ENCODE measurements around the gene ANKS1B.

The ANKS1B gene

DNA sequence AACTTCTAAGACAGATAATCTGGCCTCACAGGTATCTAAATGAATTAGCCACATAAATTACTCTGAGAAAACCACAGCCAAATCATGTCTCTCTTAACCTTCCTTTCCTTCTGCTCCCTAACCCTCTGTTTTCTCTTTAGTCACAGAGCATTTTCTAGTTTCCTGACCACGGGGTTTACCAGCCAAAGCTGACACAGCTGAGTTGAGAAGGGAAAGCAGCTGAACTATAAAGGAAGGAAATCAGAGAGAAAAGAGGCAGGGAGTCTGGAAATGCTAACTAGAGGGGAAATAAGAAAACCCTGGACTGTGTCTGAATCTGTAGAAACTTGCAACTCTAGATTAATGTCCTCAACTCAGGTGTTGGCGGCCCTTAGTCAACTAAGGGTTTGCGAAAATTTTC lies 24.4 kb downstream of the ANKS1B start:
- H3K4me1 ChIP-seq (ENCODE audit: control insufficient read depth, insufficient read depth, low read length), result no peaks in the 10 kb centered on the region
- H3K4me3 ChIP-seq (ENCODE audit: low read length in 2 of 2), result no peak overlapping the region
- peak overlapping the region in 1 of 2 donors; percentile 16 for H3K9ac ChIP-seq (ENCODE audit: low read length in 2 of 2)
- no peaks in the 10 kb centered on the region for H3K27me3 ChIP-seq (ENCODE audit: control insufficient read depth in 1 of 2, insufficient read depth in 2 of 2, low read length in 2 of 2)
- H3K27ac ChIP-seq (ENCODE audit: low read length), result no peak overlapping the region
- H3K9me3 ChIP-seq (ENCODE audit: control insufficient read depth in 2 of 2, low read length in 2 of 2), result no peaks in the 10 kb centered on the region
- H3K36me3 ChIP-seq (ENCODE audit: control insufficient read depth in 2 of 2, insufficient read depth in 2 of 2, low read length in 2 of 2), result no peaks in the 10 kb centered on the region

DNA sequence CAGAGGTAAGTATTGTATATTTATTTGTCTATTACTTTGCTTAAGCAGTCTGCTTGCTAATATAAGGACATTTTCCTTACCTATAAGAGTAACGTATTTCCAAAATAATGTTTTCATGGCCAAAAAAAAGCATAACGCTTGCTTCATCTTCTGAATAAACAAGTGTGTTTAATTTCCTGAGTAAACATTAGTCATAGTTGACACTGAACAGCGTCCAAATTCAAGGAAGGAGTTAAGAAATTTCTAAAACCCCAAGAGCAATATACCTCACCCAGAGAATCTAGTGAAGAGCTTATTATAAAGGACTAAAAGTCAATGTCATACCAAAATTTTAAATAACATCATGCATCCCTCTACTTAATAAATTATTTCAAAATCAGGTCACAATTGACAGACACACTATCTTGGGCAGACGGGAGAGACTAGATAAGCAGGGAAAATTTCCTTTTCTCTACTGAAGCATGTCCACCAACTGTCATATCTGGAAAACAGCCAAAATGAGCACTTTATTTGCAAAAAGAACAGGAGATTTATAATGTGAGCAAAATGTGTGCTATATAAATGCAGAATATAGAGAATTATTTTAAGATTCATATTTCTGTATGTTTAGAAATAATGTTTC lies 25.1 kb downstream of the ANKS1B start:
- Histone ChIP-seq H3K4me1 (ENCODE audit: control insufficient read depth, insufficient read depth, low read length) (no peaks in the 10 kb centered on the region), H3K9me3 (ENCODE audit: control insufficient read depth in 2 of 2, low read length in 2 of 2) (no peaks in the 10 kb centered on the region), H3K27me3 (ENCODE audit: control insufficient read depth in 1 of 2, insufficient read depth in 2 of 2, low read length in 2 of 2) (no peaks in the 10 kb centered on the region), H3K27ac (ENCODE audit: low read length) (no peak overlapping the region), H3K9ac (ENCODE audit: low read length in 2 of 2) (no peak overlapping the region), H3K4me3 (ENCODE audit: low read length in 2 of 2) (no peak overlapping the region), H3K36me3 (ENCODE audit: control insufficient read depth in 2 of 2, insufficient read depth in 2 of 2, low read length in 2 of 2) (no peaks in the 10 kb centered on the region)

DNA sequence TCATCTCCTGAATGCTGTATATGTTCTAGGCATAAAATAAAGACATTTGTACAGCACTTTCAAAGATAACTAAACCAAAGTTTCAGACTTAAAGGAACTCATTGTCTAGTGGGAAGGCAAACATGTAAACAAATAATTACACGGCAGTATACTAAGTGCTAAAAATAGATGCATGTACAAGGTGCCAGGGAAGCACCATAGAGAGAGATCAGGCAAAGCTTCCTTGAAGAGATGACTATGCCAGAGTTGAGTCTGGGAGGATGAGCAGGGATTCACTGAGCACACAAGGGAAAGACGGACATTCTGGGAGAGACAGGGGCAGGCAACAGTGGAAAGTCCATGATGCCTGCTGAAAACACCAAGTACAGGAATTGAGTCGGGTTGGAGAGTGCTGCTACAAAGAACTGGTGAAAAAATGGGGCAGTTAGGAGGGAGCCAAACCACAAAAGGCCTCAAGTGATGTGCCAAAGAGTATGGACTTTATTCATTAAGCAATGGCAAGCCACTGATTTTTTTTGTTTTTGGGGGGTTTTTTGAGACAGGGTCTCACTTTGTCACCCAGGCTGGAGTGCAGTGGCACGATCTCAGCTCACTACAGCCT lies 26.8 kb downstream of the ANKS1B start:
- Histone ChIP-seq H3K4me1 (ENCODE audit: control insufficient read depth, insufficient read depth, low read length) (no peaks in the 10 kb centered on the region), H3K36me3 (ENCODE audit: control insufficient read depth in 2 of 2, insufficient read depth in 2 of 2, low read length in 2 of 2) (no peaks in the 10 kb centered on the region), H3K27me3 (ENCODE audit: control insufficient read depth in 1 of 2, insufficient read depth in 2 of 2, low read length in 2 of 2) (no peaks in the 10 kb centered on the region), H3K4me3 (ENCODE audit: low read length in 2 of 2) (no peak overlapping the region), H3K27ac (ENCODE audit: low read length) (no peak overlapping the region), H3K9ac (ENCODE audit: low read length in 2 of 2) (no peak overlapping the region), H3K9me3 (ENCODE audit: control insufficient read depth in 2 of 2, low read length in 2 of 2) (no peaks in the 10 kb centered on the region)

DNA sequence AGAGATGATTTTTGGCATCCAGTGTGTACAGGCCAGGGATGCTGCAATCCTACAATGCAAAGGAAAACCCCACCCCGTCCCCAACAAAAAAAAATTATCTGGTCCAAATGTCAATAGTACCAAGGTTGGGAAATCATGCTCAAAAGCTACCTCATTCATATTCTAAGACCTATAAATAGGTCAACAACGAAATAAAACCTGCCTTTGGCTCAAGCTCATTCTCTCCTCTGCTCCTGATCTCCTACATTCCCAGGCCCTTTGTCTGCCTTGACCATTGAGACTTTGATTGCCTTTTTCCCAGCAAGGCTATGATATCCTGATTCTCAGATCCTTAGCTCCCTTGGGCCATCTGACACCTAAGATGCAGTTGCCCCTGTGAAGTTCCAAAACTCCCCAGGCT lies 30.0 kb downstream of the ANKS1B start:
- H3K9ac ChIP-seq (ENCODE audit: low read length in 2 of 2), result no peak overlapping the region
- H3K27ac ChIP-seq (ENCODE audit: low read length), result no peak overlapping the region
- H3K36me3 ChIP-seq (ENCODE audit: control insufficient read depth in 2 of 2, insufficient read depth in 2 of 2, low read length in 2 of 2), result no peaks in the 10 kb centered on the region
- no peaks in the 10 kb centered on the region for H3K27me3 ChIP-seq (ENCODE audit: control insufficient read depth in 1 of 2, insufficient read depth in 2 of 2, low read length in 2 of 2)
- H3K4me1 ChIP-seq (ENCODE audit: control insufficient read depth, insufficient read depth, low read length), result no peaks in the 10 kb centered on the region
- H3K9me3 ChIP-seq (ENCODE audit: control insufficient read depth in 2 of 2, low read length in 2 of 2), result peaks cover 0 to 2% of the 10 kb centered on the region in 2 donors
- no peak overlapping the region for H3K4me3 ChIP-seq (ENCODE audit: low read length in 2 of 2)

DNA sequence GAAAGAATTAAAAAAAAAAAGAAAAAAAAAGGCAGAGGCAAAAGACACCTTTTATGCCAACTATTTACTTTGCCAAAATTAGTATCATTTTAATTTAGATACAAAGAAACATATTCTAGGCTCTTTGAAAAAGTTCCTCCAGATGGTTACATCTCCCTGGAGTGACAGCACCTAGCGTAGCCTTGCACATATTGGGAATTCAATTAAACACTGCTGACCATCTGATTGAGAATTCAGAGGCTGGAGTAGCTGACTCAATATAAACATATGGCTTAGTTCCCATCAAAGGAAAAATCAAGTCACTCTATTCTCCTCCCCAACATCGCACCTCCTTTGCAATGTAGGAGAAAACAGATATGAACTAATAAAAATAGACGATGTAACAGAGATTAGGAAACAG lies 36.4 kb downstream of the ANKS1B start:
- no peak overlapping the region for H3K4me3 ChIP-seq (ENCODE audit: low read length in 2 of 2)
- no peak overlapping the region for H3K27ac ChIP-seq (ENCODE audit: low read length)
- no peaks in the 10 kb centered on the region for H3K4me1 ChIP-seq (ENCODE audit: control insufficient read depth, insufficient read depth, low read length)
- no peaks in the 10 kb centered on the region for H3K27me3 ChIP-seq (ENCODE audit: control insufficient read depth in 1 of 2, insufficient read depth in 2 of 2, low read length in 2 of 2)
- no peaks in the 10 kb centered on the region for H3K36me3 ChIP-seq (ENCODE audit: control insufficient read depth in 2 of 2, insufficient read depth in 2 of 2, low read length in 2 of 2)
- H3K9ac ChIP-seq (ENCODE audit: low read length in 2 of 2), result no peak overlapping the region
- peaks cover 0 to 2% of the 10 kb centered on the region in 2 donors for H3K9me3 ChIP-seq (ENCODE audit: control insufficient read depth in 2 of 2, low read length in 2 of 2)

DNA sequence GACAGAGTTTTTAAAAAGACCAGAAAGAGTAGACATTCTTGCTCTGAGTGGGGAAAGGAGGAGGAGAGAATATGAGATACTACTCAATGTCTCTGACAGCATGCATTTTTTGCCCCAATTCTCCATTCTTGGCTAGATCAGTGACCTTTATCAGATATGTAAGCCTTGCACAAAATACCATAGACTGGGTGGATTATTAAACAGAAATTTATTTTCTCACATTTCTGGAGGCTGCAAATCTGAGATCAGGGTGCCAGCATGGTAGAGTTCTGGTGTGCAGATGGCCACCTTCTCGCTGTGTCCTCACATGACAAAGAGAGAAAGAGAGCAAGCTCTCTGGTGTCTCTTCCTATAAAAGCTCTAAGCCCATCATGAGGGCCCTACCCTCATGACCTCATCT lies 38.6 kb downstream of the ANKS1B start:
- Histone ChIP-seq H3K4me1 (ENCODE audit: control insufficient read depth, insufficient read depth, low read length) (no peaks in the 10 kb centered on the region), H3K9ac (ENCODE audit: low read length in 2 of 2) (no peak overlapping the region), H3K4me3 (ENCODE audit: low read length in 2 of 2) (no peak overlapping the region), H3K27me3 (ENCODE audit: control insufficient read depth in 1 of 2, insufficient read depth in 2 of 2, low read length in 2 of 2) (no peaks in the 10 kb centered on the region), H3K27ac (ENCODE audit: low read length) (no peak overlapping the region), H3K36me3 (ENCODE audit: control insufficient read depth in 2 of 2, insufficient read depth in 2 of 2, low read length in 2 of 2) (no peaks in the 10 kb centered on the region), H3K9me3 (ENCODE audit: control insufficient read depth in 2 of 2, low read length in 2 of 2) (no peaks in the 10 kb centered on the region)

DNA sequence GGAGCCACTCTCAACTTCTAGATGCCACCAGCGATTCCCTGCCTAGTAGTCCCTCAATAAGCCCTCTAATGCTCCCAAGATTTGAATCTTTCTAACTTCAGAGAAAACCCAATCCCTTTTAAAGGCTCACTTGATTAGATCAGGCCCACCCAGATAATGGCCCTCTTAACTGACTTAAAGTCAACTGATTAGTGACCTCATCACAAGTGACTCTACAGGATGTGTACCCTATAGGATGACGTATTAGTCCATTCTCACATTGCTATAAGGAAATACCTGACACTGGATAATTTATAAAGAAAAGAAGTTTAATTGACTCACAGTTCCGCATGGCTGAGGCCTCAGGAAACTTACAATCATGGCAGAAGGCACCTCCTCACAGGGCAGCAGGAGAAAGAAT lies 49.1 kb downstream of the ANKS1B start:
- H3K27me3 ChIP-seq (ENCODE audit: control insufficient read depth in 1 of 2, insufficient read depth in 2 of 2, low read length in 2 of 2), result no peaks in the 10 kb centered on the region
- H3K9me3 ChIP-seq (ENCODE audit: control insufficient read depth in 2 of 2, low read length in 2 of 2), result no peaks in the 10 kb centered on the region
- H3K9ac ChIP-seq (ENCODE audit: low read length in 2 of 2), result no peak overlapping the region
- no peaks in the 10 kb centered on the region for H3K4me1 ChIP-seq (ENCODE audit: control insufficient read depth, insufficient read depth, low read length)
- no peak overlapping the region for H3K27ac ChIP-seq (ENCODE audit: low read length)
- H3K4me3 ChIP-seq (ENCODE audit: low read length in 2 of 2), result no peak overlapping the region
- H3K36me3 ChIP-seq (ENCODE audit: control insufficient read depth in 2 of 2, insufficient read depth in 2 of 2, low read length in 2 of 2), result no peaks in the 10 kb centered on the region

DNA sequence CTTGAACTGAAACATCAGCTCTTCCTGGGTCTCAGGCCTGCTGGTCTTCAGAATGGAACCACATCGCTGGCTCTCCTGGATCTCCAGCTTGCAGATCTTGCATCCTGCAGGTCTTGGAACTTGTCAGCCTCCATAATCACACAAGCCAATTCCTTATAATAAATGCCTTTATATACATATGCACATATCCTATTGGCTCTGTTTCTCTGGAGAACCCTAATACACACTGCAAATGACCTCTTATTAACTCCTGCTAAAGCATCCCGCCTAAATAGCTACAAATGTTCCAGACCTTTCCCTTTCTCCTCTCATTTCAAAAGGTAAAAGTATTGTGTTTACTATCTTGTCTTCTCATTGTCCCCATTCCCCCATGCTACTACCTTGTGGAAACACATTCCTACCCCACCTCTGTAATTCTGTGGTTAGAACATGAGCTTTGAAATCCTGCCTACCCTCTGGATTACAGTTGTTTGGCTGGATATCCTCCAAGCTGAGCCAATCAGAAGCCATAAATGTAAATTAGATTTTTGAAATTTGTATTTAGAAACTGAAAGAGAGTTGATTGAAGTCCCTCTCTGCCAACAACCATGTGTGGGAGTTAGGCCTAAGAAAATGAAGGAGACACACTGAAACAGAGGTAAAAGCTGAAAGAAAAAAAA lies 58.1 kb downstream of the ANKS1B start:
- H3K9ac ChIP-seq (ENCODE audit: low read length in 2 of 2), result no peak overlapping the region
- no peaks in the 10 kb centered on the region for H3K27me3 ChIP-seq (ENCODE audit: control insufficient read depth in 1 of 2, insufficient read depth in 2 of 2, low read length in 2 of 2)
- H3K4me3 ChIP-seq (ENCODE audit: low read length in 2 of 2), result no peak overlapping the region
- H3K4me1 ChIP-seq (ENCODE audit: control insufficient read depth, insufficient read depth, low read length), result no peaks in the 10 kb centered on the region
- no peak overlapping the region for H3K27ac ChIP-seq (ENCODE audit: low read length)
- H3K36me3 ChIP-seq (ENCODE audit: control insufficient read depth in 2 of 2, insufficient read depth in 2 of 2, low read length in 2 of 2), result no peaks in the 10 kb centered on the region
- H3K9me3 ChIP-seq (ENCODE audit: control insufficient read depth in 2 of 2, low read length in 2 of 2), result no peaks in the 10 kb centered on the region

DNA sequence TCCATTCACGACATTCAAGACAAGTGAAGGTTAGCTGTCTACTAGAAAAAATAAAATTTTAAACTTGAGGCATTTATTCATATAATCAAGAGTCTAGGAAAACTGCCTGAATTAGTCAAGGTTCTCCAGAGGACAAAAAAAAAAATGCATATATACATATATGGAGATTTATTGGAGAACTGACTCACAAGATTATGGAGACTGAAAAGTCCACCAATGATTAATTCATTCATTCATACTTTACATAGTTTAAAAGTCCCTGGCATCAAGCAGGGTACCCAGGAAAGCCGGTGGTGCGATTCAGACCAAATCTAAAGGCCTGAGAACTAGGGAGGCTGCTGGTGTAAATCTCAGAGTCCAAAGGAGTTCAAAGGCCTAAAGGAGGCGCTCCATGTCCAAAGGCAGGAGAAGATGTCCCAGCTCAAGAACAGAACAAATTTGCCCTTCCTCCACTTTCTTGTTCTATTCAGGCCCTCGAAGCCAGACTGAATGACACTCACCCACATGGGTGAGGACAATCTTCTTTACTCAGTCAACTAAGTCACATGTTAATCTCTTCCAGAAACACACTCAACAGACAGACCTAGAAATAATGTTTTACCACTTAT lies 64.3 kb downstream of the ANKS1B start:
- H3K9me3 ChIP-seq (ENCODE audit: control insufficient read depth in 2 of 2, low read length in 2 of 2), result no peaks in the 10 kb centered on the region
- H3K27me3 ChIP-seq (ENCODE audit: control insufficient read depth in 1 of 2, insufficient read depth in 2 of 2, low read length in 2 of 2), result no peaks in the 10 kb centered on the region
- H3K27ac ChIP-seq (ENCODE audit: low read length), result no peak overlapping the region
- H3K9ac ChIP-seq (ENCODE audit: low read length in 2 of 2), result no peak overlapping the region
- no peak overlapping the region for H3K4me3 ChIP-seq (ENCODE audit: low read length in 2 of 2)
- no peaks in the 10 kb centered on the region for H3K4me1 ChIP-seq (ENCODE audit: control insufficient read depth, insufficient read depth, low read length)
- no peaks in the 10 kb centered on the region for H3K36me3 ChIP-seq (ENCODE audit: control insufficient read depth in 2 of 2, insufficient read depth in 2 of 2, low read length in 2 of 2)

DNA sequence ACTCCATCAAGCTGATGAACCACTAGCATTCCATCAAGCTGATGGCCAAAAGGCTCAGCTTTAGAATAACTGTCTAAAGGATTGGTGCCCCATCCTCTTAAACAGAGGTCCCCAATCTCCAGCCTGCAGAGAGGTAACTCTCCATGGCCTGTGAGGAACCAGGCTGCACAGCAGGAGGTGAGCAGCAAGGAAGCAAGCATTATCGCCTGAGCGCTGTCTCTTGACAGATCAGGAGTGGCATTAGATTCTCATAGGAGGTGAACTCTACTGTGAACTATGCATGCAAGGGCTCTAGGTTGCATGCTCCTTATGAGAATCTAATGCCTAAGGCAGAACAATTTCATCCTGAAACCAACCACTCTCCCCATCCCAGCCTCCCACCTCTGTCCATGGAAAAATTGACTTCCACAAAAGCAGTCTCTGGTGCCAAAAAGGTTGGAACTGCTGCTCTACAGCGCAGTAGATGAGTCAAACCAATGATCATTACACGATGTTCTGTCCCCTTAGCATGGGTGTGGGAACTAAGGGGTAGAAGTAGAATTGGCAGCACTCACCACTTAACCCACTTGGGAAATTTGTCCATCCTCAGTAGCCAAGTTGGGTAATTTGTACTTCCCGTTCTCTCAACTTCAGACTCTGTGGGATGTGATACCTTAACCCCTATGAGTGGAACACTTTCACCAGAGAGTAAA lies 66.9 kb downstream of the ANKS1B start:
- no peaks in the 10 kb centered on the region for H3K4me1 ChIP-seq (ENCODE audit: control insufficient read depth, insufficient read depth, low read length)
- H3K9ac ChIP-seq (ENCODE audit: low read length in 2 of 2), result no peak overlapping the region
- H3K4me3 ChIP-seq (ENCODE audit: low read length in 2 of 2), result no peak overlapping the region
- no peaks in the 10 kb centered on the region for H3K9me3 ChIP-seq (ENCODE audit: control insufficient read depth in 2 of 2, low read length in 2 of 2)
- no peaks in the 10 kb centered on the region for H3K36me3 ChIP-seq (ENCODE audit: control insufficient read depth in 2 of 2, insufficient read depth in 2 of 2, low read length in 2 of 2)
- no peak overlapping the region for H3K27ac ChIP-seq (ENCODE audit: low read length)
- no peaks in the 10 kb centered on the region for H3K27me3 ChIP-seq (ENCODE audit: control insufficient read depth in 1 of 2, insufficient read depth in 2 of 2, low read length in 2 of 2)

All from stomach smooth muscle (tissue), 2 donors.